Esophagus squamous epithelium (tissue), 5 donors: ENCODE data around the gene KDM7A. TPM values are rescaled to one million over a fixed set of nuclear protein-coding genes. Genes with fewer than 3 reads are reported as not detected.
"Not testable (repeated sequence)": the region's sequence is repeated elsewhere in the genome, so short reads cannot be mapped to it uniquely, and the experiment has no call there.

Source experiments
- DNase-seq: peaks from one replicate; lab custom pipeline; 2025; lab: John Stamatoyannopoulos, UW
- H3K27ac ChIP-seq, 4 donors: fragments of 200-600 bp; sonication (generic); one replicate each; pipeline ENCODE4 v1.5.1; 2016 to 2019; ENCODE audit warnings: mild to moderate bottlenecking in 1 of 4
- H3K27me3 ChIP-seq, 4 donors: fragments of 200-600 bp; sonication (generic); 1 replicate in 3 of 4; 2 replicates in 1 of 4; pipeline versions ENCODE4 v1.5.1 to v1.6.0; 2017 to 2021; ENCODE audit warnings: antibody characterized with exemption in 1 of 4
- H3K36me3 ChIP-seq, 3 donors: fragments of 200-600 bp; sonication (generic); one replicate each; pipeline ENCODE4 v1.5.1; 2016 to 2019
- H3K4me1 ChIP-seq, 3 donors: fragments of 200-600 bp; sonication (generic); one replicate each; pipeline ENCODE4 v1.5.1; 2017 to 2019
- H3K4me3 ChIP-seq, 4 donors: fragments of 200-600 bp; sonication (generic); 1 replicate in 3 of 4; 2 replicates in 1 of 4; pipeline ENCODE4 v1.5.1; 2016 to 2019; ENCODE audit warnings: mild to moderate bottlenecking in 2 of 4, moderate library complexity in 1 of 4
- H3K9me3 ChIP-seq, 3 donors: fragments of 200-600 bp; sonication (generic); one replicate each; pipeline ENCODE4 v1.5.1; 2016 to 2019
- CTCF ChIP-seq, 6 experiments: fragments of 450-650 bp in 4 of 6; fragments of 200-600 bp in 2 of 6; sonication (generic) in 2 of 6; IDR thresholded peaks; one replicate each; pipeline ENCODE4 v1.5.1; 2016 to 2019; ENCODE audit warnings: antibody characterized with exemption in 6 of 6, mild to moderate bottlenecking in 4 of 6, moderate library complexity in 4 of 6
- POLR2A ChIP-seq, 4 donors: fragments of 450-650 bp; IDR thresholded peaks; one replicate each; pipeline ENCODE4 v1.6.1; 2017; ENCODE audit warnings: antibody characterized with exemption in 4 of 4, mild to moderate bottlenecking in 4 of 4, moderate library complexity in 3 of 4
- WGBS, 2 donors: methylation state at CpG; one replicate each; pipeline ENCODE4 v1.1.5; 2018; 5-methylcytosine and 5-hydroxymethylcytosine counted together
- intact Hi-C: fragments of 100-400 bp; cut with DNase I; formaldehyde crosslinking; loops from one replicate; pipeline ENCODE4 v1.15.0; 2022
- total RNA-seq, 4 donors: library from RNA; depleted of rRNA; stranded (reverse); fragments of >200 nt; gene quantifications; one replicate each; pipeline ENCODE4 v1.1.0, GENCODE V29; 2016
- donor health status: DM: yes; HTN: yes; CAD: no.

Gene KDM7A
- total RNA-seq, 4 donors from 2014 or later, result 11.5 to 28.3 (median 19.9) TPM

GRCh38 chr7:140175221-140176121, 1.3 kb downstream of the KDM7A start:
- Histone ChIP-seq H3K4me1 (peaks cover 0 to 44% (median 16%) of the 10 kb centered on the region in 3 donors), H3K36me3 (no peaks in the 10 kb centered on the region), H3K9me3 (no peaks in the 10 kb centered on the region), H3K27ac (peak overlapping the region; percentile 99 to 100 (median 100)), H3K27me3 (peaks cover 0 to 1% (median 0%) of the 10 kb centered on the region in 4 donors), H3K4me3 (peak overlapping the region; percentile 82 to 96 (median 88))
- peak; percentile 85 for DNase-seq
- intact Hi-C loops, result loop anchor here (10.0 kb wide), 1 partner anchor 139 kb away; no protein-coding TSS in a partner anchor
- 0% methylated on average over 6 to 7 of the region's 72 CpGs for WGBS, 2 donors
- TF ChIP-seq CTCF (IDR thresholded peaks at IDR 0.05), result peak; percentile 37 to 84 (median 79)
- TF ChIP-seq POLR2A (IDR thresholded peaks at IDR 0.05), result peak in 3 of 4 donors; percentile 26 to 99 (median 98)

DNA sequence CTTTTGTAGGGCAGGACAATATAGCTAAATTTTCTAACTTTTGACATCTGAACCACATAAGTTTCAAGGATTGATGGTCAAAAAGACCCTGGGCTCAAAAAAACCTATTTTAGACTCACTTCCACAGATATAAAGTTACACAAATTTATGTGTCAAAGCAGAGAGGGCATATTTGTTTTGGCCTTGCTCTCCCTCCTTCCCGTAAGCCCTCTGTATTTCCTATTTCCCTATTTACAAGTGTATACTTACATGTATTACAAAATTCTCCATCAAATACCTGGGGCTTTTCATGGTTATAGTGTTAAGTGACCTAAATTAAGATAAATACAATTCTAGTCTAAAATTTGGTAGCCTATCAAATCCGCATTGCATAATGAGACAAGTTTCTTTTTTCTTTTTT, 2.6 kb downstream of the KDM7A start:
- TF ChIP-seq CTCF (IDR thresholded peaks at IDR 0.05) (no peak), POLR2A (IDR thresholded peaks at IDR 0.05) (no peak)
- 79 to 84% methylated on average over 2 of the region's 2 CpGs for WGBS, 2 donors
- H3K27ac ChIP-seq, result peak overlapping the region in 2 of 4 donors; percentile 99 to 100
- no peaks in the 10 kb centered on the region for H3K9me3 ChIP-seq
- intact Hi-C loops, result loop anchor here (10.0 kb wide), 1 partner anchor 141 kb away; no protein-coding TSS in a partner anchor
- H3K27me3 ChIP-seq, result no peaks in the 10 kb centered on the region
- H3K4me1 ChIP-seq, result peaks cover 0 to 44% (median 16%) of the 10 kb centered on the region in 3 donors
- DNase-seq, result no peak
- H3K4me3 ChIP-seq, result no peak overlapping the region
- no peaks in the 10 kb centered on the region for H3K36me3 ChIP-seq

DNA sequence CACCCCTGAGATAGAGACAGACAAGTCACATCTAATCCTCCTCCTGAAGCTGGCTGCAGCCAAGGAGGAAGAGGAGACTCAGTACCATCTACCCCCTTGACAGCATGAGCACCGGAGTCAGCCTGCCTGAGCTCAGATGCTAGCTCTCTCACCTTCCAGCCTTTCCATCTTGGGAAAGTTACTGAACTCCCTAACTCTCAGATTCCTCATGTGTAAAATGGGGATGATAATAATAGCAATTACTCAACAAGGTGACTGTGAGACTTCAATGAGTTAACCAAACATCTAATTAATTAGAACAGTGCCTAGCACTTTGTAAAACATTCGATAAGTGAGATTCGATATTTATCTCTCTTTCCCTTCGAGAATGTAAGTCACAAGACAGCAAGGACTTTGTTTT, 6.4 kb downstream of the KDM7A start:
- TF ChIP-seq POLR2A (IDR thresholded peaks at IDR 0.05), result no peak
- TF ChIP-seq CTCF (IDR thresholded peaks at IDR 0.05), result no peak
- DNase-seq, result no peak
- 85 to 89% methylated on average over 3 to 4 of the region's 4 CpGs for WGBS, 2 donors
- Histone ChIP-seq H3K36me3 (no peaks in the 10 kb centered on the region), H3K27ac (no peak overlapping the region), H3K9me3 (no peaks in the 10 kb centered on the region), H3K27me3 (no peaks in the 10 kb centered on the region), H3K4me3 (no peak overlapping the region), H3K4me1 (peaks cover 0 to 59% (median 22%) of the 10 kb centered on the region in 3 donors)
- intact Hi-C loops, result loop anchor here (10.0 kb wide), 1 partner anchor 144 kb away; no protein-coding TSS in a partner anchor

- intact Hi-C loops, result no loop called here
- Histone ChIP-seq H3K4me1 (peaks cover 0 to 51% (median 19%) of the 10 kb centered on the region in 3 donors), H3K27ac (no peak overlapping the region), H3K9me3 (no peaks in the 10 kb centered on the region), H3K36me3 (no peaks in the 10 kb centered on the region), H3K27me3 (no peaks in the 10 kb centered on the region), H3K4me3 (no peak overlapping the region)
- DNase-seq, result no peak
- WGBS, 2 donors, result 67 to 82% methylated on average over 2 of the region's 2 CpGs
- no peak for TF ChIP-seq POLR2A (IDR thresholded peaks at IDR 0.05)
- TF ChIP-seq CTCF (IDR thresholded peaks at IDR 0.05), result no peak
These were observed 8.0 kb downstream of the KDM7A start for GRCh38 chr7:140168816-140169215.

GRCh38 chr7:140165422-140165821, 11.4 kb downstream of the KDM7A start:
- Histone ChIP-seq H3K27ac (no peak overlapping the region), H3K27me3 (no peaks in the 10 kb centered on the region), H3K9me3 (no peaks in the 10 kb centered on the region), H3K36me3 (no peaks in the 10 kb centered on the region), H3K4me3 (no peak overlapping the region), H3K4me1 (peaks cover 0 to 34% (median 19%) of the 10 kb centered on the region in 3 donors)
- no peak for DNase-seq
- intact Hi-C loops, result no loop called here
- WGBS, 2 donors, result 30 to 39% methylated on average over 3 of the region's 3 CpGs
- TF ChIP-seq POLR2A (IDR thresholded peaks at IDR 0.05), result no peak
- no peak for TF ChIP-seq CTCF (IDR thresholded peaks at IDR 0.05)

DNA sequence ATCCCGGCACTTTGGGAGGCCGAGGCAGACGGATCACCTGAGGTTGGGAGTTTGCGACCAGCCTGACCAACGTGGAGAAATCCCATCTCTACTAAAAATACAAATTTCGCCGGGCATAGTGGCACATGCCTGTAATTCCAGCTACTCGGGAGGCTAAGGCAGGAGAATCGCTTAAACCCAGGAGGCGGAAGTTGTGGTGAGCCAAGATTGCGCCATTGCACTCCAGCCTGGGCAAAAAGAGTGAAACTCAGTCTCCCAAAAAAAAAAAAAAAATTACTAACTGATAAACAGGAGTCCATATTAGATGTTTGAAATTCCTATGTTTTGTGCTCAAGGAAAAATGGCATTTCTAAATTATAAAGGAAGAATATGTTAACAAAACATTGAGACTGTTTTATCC, 14.7 kb downstream of the KDM7A start:
- peaks cover 0 to 25% (median 11%) of the 10 kb centered on the region in 3 donors for H3K4me1 ChIP-seq
- DNase-seq, H3K36me3 ChIP-seq, H3K27me3 ChIP-seq, H3K4me3 ChIP-seq, intact Hi-C loops, H3K9me3 ChIP-seq, H3K27ac ChIP-seq: not testable (repeated sequence)
- WGBS, 2 donors, result 86 to 88% methylated on average over 8 to 9 of the region's 11 CpGs
